Hypothalamus (tissue), 51 donors: Measurements from ENCODE around the gene ANKRD10.
A peak's percentile ranks its signal among the peaks of the same experiment; 100 is the strongest.
"Not testable (repeated sequence)": the region's sequence is repeated elsewhere in the genome, so short reads cannot be mapped to it uniquely, and the experiment has no call there.

Source experiments
- DNase-seq, 51 donors: peaks; one replicate each; lab custom pipeline; 2025; lab: John Stamatoyannopoulos, UW

ANKRD10 gene

DNA sequence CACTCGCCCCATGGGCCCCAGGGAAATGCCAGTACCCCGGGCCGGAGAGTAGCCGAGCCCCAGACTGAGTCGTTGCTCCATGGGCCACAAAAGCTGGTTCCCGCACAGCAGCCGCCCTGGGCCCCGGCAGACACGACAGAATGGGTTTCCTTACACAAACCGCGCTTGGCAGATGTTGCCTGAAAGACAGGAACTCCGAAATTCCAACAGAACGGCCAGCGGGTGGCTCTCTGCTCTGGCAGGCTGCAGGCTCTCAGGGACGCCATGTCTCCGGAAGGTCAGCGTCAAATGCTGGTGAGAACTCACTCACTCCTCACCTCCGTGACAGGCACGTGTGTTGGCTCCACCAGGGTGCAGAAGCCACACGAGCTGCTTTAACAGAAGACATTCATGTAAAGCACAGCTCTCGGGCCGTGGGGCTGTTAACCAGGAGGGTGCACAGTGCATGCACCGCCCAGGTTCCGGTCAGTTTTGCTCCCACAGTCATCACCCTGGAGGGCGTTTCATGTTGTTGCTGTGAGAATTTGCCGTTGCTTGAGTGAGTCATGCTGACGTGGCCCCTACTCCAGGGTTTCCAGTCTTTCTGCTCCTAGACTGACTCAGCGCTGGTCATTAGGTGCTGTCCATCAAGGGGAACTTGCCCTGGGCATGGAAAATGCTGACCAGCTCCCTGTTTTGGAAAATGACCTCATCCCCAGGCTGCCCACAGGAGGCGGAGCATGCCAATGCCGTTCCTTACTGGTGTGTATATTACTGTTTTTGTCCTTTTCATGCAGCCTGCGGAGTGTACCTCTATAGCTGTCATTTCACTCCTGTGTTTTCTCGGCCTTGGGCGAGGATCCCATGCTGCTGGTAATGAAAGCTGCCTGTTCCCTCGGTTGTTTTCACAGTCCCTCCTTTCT lies 44.8 kb downstream of the ANKRD10 start:
- peak in 26 of 51 donors; percentile 5 to 85 (median 48) for DNase-seq

DNA sequence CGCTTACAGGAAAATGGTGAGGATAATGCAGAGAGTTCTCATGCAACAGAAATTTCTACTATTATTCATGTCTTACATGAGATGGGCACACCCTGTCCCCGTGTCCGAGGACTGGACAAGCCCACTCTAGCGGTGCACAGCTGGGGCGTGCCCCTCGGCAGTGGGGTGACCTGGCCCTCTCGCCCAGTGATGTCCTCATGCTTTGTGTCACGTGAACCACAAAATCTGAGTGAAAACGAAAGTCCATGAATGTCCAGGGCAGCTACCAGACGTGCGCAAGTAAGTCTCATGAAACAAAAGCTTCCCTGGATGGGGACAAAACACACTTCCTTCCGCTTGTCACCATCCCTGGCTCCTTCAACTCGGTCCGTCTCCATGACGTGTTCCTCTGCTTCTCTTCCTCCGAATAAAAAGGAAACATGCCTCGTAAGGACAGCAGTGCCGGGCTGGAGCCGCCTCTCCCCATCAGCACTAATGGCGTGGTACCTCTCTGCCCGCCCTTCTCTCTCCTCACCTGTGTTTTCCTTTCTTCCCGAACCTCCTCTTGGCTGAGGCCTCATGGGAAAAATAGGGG lies 45.6 kb downstream of the ANKRD10 start:
- no peak for DNase-seq

- no peak for DNase-seq
Observed at GRCh38 chr13:110868720-110869119, 46.1 kb downstream of the ANKRD10 start.

GRCh38 chr13:110867380-110867779 lies 47.5 kb downstream of the ANKRD10 start:
- no peak for DNase-seq

GRCh38 chr13:110866491-110867170 lies 48.2 kb downstream of the ANKRD10 start:
- peak in 1 of 51 donors; percentile 15 for DNase-seq

- no peak for DNase-seq
Observed at GRCh38 chr13:110863685-110864084, 51.2 kb downstream of the ANKRD10 start.

- no peak for DNase-seq
Observed at GRCh38 chr13:110860983-110861382, 53.9 kb downstream of the ANKRD10 start.

DNA sequence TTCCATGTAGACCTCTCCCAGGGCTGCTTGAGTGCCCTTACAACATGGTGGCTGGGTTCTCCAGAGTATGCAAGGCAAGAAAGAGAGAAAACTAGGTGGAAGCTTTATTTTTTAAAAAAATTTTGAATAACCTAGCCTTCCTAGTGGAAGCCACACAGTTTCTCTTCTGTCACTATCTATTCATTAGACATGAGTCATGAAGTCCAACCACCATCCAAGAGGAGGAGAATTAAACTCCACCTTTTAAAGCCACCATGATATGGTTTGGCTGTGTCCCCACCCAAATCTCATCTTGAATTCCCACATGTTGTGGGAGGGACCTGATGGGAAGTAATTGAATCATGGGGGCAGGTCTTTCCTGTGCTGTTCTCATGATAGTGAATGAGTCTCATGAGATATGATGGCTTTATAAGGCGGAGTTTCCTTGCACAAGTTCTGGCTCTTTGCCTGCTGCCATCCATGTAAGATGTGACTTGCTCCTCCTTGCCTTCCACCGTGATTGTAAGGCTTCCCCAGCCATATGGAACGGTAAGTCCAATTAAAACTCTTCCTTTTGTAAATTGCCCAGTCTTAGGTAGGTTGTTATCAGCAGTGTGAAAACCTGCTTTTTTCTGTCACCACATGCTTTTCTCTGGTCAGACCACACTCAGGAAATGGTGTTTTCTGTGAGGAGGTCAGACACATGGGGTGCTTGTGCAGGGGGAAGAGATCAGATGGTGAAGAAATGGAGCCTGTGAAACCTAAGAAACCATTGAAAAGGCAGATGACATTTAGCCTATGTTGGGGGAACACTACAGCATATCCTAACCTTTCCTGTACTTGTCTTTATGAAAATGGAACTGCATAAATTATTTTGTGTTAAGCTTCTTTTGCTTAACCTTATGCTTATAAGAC lies 57.7 kb downstream of the ANKRD10 start:
- no peak for DNase-seq

DNA sequence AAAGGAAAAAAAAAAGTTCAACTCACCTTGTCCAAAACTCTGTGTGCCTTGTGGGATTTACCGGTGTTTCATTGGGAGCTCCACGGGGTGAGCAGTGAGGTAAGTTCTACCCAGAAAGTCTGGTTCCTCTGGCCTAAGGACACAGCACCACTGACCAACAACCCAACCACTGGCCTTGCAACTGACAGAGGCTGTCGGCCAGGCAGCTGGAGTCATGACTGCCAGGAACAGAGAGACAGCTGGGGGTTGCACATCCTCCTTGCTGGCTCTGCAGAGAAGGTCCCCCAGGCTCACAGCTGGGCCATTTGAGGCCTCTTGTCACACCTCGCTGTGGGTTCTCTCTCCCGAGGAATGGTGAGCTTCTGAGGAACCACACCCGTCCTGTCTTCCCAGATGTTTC lies 59.5 kb downstream of the ANKRD10 start:
- no peak for DNase-seq

GRCh38 chr13:110854866-110855265 lies 60.0 kb downstream of the ANKRD10 start:
- no peak for DNase-seq

- no peak for DNase-seq
Observed at GRCh38 chr13:110853235-110853721, 61.6 kb downstream of the ANKRD10 start.

DNA sequence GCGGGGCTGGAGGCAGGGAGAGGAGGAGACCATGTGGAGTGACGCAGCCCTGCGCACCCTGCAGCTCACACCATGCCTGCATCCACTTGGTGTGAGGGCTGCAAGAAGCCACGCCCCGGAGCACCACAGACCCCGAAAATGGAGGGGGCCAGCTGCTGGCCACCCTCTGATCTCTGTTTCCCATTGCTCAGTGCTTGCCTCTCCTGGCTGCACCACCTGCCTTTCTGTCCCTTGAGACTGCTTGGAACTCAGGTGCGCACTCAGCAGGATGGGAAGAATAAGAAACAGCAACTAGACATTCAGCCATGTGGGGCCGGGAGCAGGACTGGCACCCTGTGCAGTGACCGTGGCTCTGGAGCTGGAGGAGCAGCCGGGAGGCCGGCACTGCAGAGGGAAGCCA lies 64.0 kb downstream of the ANKRD10 start:
- no peak for DNase-seq

DNA sequence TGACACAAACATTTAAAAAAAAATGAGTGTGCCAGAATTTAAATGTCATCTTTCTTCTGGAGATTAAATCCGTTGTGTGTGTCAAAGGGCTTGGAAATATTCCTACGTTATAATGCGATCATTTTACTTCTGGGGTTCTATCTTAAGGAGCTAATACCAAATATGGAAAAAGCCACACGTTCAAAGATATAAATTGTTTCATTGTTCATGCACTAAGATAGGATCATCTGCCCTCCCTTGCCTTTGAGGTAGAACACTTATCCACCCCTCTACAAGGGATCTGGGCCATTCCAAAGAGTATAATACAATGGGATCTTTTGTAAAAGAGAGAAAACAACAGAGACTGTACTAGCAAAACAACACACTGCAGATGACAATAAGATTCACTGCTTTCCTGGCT lies 64.9 kb downstream of the ANKRD10 start:
- DNase-seq, result no peak

DNA sequence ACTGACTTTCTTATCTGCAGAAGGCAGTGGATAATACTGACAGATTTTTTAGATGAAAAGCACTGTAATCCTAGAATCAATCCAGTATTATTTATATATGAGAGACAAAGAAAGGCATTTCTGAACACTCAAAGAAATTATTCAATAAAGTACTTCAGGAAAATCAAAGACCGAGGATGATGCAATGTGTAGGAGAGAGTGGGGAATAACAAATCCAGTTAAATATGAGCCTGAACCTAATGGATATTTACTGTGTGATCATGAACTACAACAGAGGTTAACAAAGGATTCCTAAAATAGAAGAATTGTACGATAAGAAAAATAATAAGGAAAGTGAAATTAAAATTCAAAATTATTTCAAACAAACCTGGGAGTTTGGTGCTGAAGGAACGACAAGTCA lies 69.3 kb downstream of the ANKRD10 start:
- DNase-seq, result no peak

GRCh38 chr13:110841846-110842245 lies 73.0 kb downstream of the ANKRD10 start:
- no peak for DNase-seq

DNA sequence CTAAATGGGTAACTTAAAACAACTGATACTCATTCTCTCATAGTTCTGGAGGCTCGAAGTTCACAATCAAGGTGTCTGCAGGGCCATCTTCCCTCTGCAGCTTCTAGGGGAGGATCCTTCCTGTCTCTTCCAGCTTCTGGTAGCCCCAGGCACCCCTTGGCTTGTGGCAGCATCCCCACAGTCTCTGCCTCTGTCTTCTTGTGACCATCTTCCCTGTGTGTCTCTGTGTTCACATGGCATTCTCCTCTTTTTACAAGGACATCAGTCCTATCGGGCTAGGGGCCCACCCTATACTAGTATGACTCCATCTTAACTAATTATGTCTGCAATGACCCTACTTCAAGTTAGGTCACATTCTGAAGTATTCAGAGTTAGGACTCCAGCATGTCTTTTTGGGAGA lies 73.5 kb downstream of the ANKRD10 start:
- no peak for DNase-seq

DNA sequence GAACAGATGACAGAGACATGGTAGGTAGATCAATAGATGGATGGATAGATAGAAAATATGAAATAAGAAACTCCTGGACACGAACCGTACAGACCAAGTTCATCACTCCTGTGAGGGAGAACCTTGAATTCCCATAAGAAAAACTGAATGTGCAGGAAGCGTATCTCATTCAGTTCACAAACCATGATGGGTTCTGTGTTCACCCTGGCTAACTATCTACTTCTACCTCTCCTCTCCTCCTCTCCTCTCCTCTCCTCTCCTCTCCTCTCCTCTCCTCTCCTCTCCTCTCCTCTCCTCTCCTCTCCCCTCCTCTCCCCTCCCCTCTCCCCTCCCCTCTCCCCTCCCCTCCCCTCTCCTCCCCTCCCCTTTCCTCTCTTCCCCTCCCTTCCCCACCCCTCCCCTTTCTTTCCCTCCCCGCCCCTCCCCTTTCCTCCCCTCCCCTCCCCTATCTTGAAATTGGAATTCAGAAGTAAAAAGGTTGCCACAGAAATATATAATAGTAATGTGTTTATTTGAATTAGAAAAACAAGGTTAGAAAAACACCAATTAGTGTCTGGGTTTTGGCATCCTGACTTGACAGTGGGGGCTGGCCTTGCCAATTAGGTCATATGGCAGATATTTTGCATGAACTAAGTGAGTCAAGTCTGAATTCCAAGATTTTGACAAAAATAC lies 75.9 kb downstream of the ANKRD10 start:
- DNase-seq, result no peak

DNA sequence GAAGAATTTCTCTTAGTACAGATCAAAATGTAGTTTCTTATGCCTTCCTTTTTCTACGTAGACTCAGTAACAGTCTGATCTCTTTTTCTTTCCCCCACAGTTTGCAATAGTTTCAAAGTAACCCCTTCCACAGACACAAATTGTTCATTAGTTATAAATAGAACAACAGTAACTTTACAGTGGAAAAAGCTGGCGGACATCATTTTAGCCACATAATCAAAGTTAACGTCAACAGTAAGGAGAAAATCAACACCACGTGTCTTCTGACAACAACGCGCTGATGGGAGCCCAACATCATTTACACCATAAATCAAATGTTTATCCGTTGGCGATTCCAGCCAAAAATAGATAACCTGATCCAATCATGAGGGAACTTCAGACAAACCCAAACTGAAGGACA lies 76.8 kb downstream of the ANKRD10 start:
- DNase-seq, result no peak

DNA sequence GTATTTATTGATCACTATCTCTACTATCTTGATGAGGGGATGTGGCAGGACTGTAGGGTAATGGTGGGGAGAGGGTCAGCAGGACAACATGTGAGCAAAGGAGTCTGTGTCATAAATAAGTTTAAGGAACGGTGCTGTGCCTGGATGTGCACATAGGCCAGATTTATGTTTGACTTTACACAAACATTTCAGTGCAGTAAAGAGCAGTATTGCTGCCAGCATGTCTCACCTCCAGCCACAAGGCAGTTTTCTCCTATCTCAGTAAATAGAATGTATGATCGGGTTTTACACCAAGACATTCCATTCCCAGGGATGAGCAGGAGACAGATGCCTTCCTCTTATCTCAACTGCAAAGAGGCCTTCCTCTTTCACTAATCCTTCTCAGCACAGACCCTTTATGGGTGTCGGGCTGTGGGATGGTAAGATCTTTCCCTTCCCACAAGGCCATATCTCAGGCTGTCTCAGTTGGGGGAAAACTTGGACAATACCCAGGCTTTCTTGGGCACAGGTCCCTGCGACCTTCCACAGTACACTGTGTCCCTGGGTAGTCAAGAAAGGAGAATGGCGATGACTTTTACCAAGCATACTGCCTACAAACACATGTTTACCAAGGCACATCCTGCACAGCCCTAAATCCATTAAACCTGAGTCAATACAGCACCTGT lies 77.3 kb downstream of the ANKRD10 start:
- DNase-seq, result not testable (repeated sequence)

DNA sequence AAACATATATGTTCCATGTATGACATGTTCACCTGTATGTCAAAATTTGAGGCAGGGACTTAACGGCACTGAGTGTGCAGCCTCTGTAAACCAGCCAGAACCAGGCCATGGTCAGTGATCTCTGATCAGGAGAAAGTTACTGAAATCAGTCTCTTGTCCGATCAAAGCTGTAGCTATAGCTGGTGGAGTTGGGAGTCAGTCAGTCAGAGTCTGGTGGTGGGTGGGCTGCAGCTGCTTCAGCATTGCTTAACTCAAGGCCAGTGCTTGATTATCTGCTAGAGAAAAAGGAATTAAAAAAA lies 78.3 kb downstream of the ANKRD10 start:
- no peak for DNase-seq
